Transverse colon (tissue), 4 donors: Measurements from ENCODE around the gene PIK3C2G. TPM values are rescaled to one million over a fixed set of nuclear protein-coding genes. Genes with fewer than 3 reads are reported as not detected.

Source experiments
- DNase-seq: peaks from one replicate; pipeline ENCODE4 v3.0.0-alpha.2; 2019
- H3K27ac ChIP-seq, 4 donors: fragments of 200-600 bp; sonication (generic); 2 replicates each; pipeline ENCODE4 v1.5.1; 2016 to 2018; ENCODE audit warnings: inconsistent platforms in 4 of 4
- H3K27me3 ChIP-seq: fragments of 200-600 bp; sonication (generic); 2 replicates; pipeline ENCODE4 v1.5.1; 2017; ENCODE audit warnings: inconsistent platforms
- H3K36me3 ChIP-seq, 4 donors: fragments of 200-600 bp; sonication (generic); 2 replicates each; pipeline ENCODE4 v1.5.1; 2017 to 2019; ENCODE audit warnings: inconsistent platforms in 4 of 4
- H3K4me1 ChIP-seq, 4 donors: fragments of 200-600 bp; sonication (generic); 2 replicates each; pipeline ENCODE4 v1.5.1; 2017 to 2020; ENCODE audit warnings: inconsistent platforms in 4 of 4
- H3K4me3 ChIP-seq, 4 donors: fragments of 200-600 bp; sonication (generic); 1 replicate in 1 of 4; 2 replicates in 3 of 4; pipeline versions ENCODE4 v1.5.1 to v1.6.1; 2017 to 2019; ENCODE audit warnings: inconsistent platforms in 4 of 4
- H3K9me3 ChIP-seq, 2 donors: fragments of 200-600 bp; sonication (generic); 2 replicates each; pipeline ENCODE4 v1.5.1; 2017 to 2019; ENCODE audit warnings: inconsistent platforms in 2 of 2
- CTCF ChIP-seq, 5 experiments: fragments of 200-600 bp in 3 of 5; fragments of 450-650 bp in 2 of 5; sonication (generic) in 3 of 5; IDR thresholded peaks; 1 replicate in 2 of 5; 2 replicates in 3 of 5; pipeline ENCODE4 v1.5.1; 2016 to 2017; ENCODE audit warnings: antibody characterized with exemption in 5 of 5, inconsistent platforms in 3 of 5, mild to moderate bottlenecking in 2 of 5, moderate library complexity in 1 of 5
- EP300 ChIP-seq: sonication (generic); formaldehyde crosslinking; IDR thresholded peaks from one replicate; pipeline ENCODE4 v1.6.1; 2017; ENCODE audit warnings: antibody characterized with exemption, low read depth
- POLR2A ChIP-seq: fragments of 450-650 bp; IDR thresholded peaks from one replicate; pipeline ENCODE4 v1.6.1; 2016; ENCODE audit warnings: antibody characterized with exemption, mild to moderate bottlenecking, moderate library complexity
- POLR2AphosphoS5 ChIP-seq, 3 donors: sonication (generic); formaldehyde crosslinking; IDR thresholded peaks; one replicate each; pipeline ENCODE4 v1.6.1; 2016; ENCODE audit warnings: antibody characterized with exemption in 3 of 3
- WGBS, 2 donors: methylation state at CpG; one replicate each; pipeline ENCODE4 v1.1.5; 2018; ENCODE audit warnings: low coverage in 1 of 2; 5-methylcytosine and 5-hydroxymethylcytosine counted together
- in situ Hi-C, 4 donors: fragments of 200-750 bp; cut with MboI; loops; one replicate each; pipeline versions ENCODE4 v1.15.0 to v1.15.1; 2017; ENCODE audit warnings: low sequenced_read_pairs in 3 of 4, low pct_ligation_motif_present in 1 of 4, low pct_unique_long_range_greater_than_20kb in 1 of 4
- intact Hi-C: fragments of 100-400 bp; cut with DNase I; formaldehyde crosslinking; loops from one replicate; pipeline ENCODE4 v1.15.1; 2023; ENCODE audit warnings: low total_unique reads
- total RNA-seq, 4 donors: library from RNA; depleted of rRNA; stranded (reverse); fragments of >200 nt; gene quantifications; one replicate each; pipeline ENCODE4 v1.1.0, GENCODE V29; 2016

PIK3C2G gene
- total RNA-seq, 4 donors from 2014 or later = 0.32 to 2.7 (median 1.1) TPM

DNA sequence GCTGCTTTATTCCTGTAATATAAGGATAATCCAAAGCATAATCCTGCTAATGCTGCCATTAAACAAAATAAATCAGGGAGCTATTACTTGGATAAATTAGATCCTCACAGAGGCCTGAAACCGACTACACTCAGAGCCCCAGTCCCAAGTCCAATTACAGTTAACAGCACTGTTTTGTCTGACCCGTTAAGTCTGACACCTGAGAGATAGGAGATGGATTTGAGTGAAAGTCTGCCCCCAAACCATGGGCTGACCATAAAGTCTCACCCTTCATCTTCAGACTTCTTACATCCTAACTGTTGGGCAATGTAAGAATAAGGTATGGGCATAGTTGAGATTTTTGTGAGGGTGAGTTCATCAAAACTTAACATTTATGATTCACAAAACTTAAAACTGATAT, 294.8 kb downstream of the PIK3C2G start:
- Histone ChIP-seq H3K27me3 (no peaks in the 10 kb centered on the region), H3K4me1 (no peaks in the 10 kb centered on the region), H3K36me3 (no peaks in the 10 kb centered on the region), H3K9me3 (no peaks in the 10 kb centered on the region), H3K4me3 (no peak overlapping the region), H3K27ac (no peak overlapping the region)
- intact Hi-C loops = no loop called here
- no peak for DNase-seq
- in situ Hi-C loops = no loop called here
- TF ChIP-seq POLR2AphosphoS5 (IDR thresholded peaks at IDR 0.05) (no peak), POLR2A (no peak), CTCF (IDR thresholded peaks at IDR 0.05) (no peak), EP300 (no peak)
- WGBS, 2 donors = 57 to 66% methylated on average over 1 to 2 of the region's 2 CpGs

- DNase-seq = no peak
- no peaks in the 10 kb centered on the region for H3K36me3 ChIP-seq
- no peaks in the 10 kb centered on the region for H3K4me1 ChIP-seq
- no peaks in the 10 kb centered on the region for H3K27me3 ChIP-seq
- no peak overlapping the region for H3K4me3 ChIP-seq
- H3K27ac ChIP-seq = no peak overlapping the region
- in situ Hi-C loops (no loop called here), intact Hi-C loops (no loop called here)
- TF ChIP-seq POLR2A (no peak), POLR2AphosphoS5 (IDR thresholded peaks at IDR 0.05) (no peak), EP300 (no peak), CTCF (IDR thresholded peaks at IDR 0.05) (no peak)
- no peaks in the 10 kb centered on the region for H3K9me3 ChIP-seq
- WGBS, 2 donors = 60% methylated on average over 1 of the region's 1 CpG; no CpG with 5 or more reads in 1 of the 2 donors
These were observed 297.9 kb downstream of the PIK3C2G start for GRCh38 chr12:18559242-18559641.

DNA sequence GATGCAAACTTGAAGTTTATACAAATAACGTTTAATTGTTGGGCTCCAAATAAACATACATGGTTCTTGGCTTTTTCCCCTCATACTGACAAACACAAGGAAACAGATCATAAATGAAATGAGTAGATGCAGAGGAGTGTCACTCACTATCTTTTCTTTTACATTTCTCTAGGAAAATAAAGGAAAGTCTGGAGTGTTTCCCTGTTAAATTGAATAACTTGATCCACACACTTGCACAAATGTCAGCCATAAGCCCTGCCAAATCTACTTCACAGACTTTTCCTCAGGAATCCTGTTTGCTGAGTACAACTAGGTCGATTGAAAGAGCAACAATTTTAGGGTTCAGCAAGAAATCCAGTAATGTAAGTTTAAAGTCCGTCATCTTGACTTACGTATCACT, 301.2 kb downstream of the PIK3C2G start:
- TF ChIP-seq EP300 (no peak), CTCF (IDR thresholded peaks at IDR 0.05) (no peak), POLR2A (no peak), POLR2AphosphoS5 (IDR thresholded peaks at IDR 0.05) (no peak)
- WGBS, 2 donors = 61 to 63% methylated on average over 4 of the region's 4 CpGs
- H3K27me3 ChIP-seq = no peaks in the 10 kb centered on the region

DNA sequence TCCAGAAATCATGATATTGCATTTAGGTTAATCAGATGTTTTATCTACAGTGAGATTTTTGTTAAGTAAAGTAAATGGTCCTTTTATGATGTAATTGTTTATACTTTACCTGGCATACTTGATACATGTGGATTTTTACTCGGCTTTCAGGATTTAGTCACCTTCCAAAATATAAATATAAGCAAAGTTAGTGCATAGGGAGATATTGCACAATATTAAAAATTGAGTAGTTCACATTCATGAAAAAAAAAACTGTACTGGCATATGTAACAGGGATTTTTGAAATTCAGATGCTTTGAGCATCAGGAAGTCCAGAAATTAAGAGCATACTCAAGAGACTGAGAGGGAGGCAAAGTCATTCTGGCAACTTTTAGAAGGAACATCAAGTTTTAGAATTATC, 303.0 kb downstream of the PIK3C2G start:
- H3K4me3 ChIP-seq = no peak overlapping the region
- no peak for DNase-seq
- no peaks in the 10 kb centered on the region for H3K36me3 ChIP-seq
- H3K27ac ChIP-seq = no peak overlapping the region
- H3K4me1 ChIP-seq = no peaks in the 10 kb centered on the region
- in situ Hi-C loops = no loop called here
- no peaks in the 10 kb centered on the region for H3K9me3 ChIP-seq
- intact Hi-C loops = no loop called here
- no peak for TF ChIP-seq POLR2AphosphoS5 (IDR thresholded peaks at IDR 0.05)
- TF ChIP-seq EP300 = no peak
- no peak for TF ChIP-seq POLR2A
- TF ChIP-seq CTCF (IDR thresholded peaks at IDR 0.05) = no peak
- 60 to 82% methylated on average over 1 of the region's 1 CpG for WGBS, 2 donors
- no peaks in the 10 kb centered on the region for H3K27me3 ChIP-seq

More for the DNA sequence above, 301.2 kb downstream of the PIK3C2G start:
- no peaks in the 10 kb centered on the region for H3K9me3 ChIP-seq
- no peaks in the 10 kb centered on the region for H3K4me1 ChIP-seq
- in situ Hi-C loops (no loop called here), intact Hi-C loops (no loop called here)
- DNase-seq = no peak
- no peaks in the 10 kb centered on the region for H3K36me3 ChIP-seq
- no peak overlapping the region for H3K4me3 ChIP-seq
- no peak overlapping the region for H3K27ac ChIP-seq
